Progenitor cell of endocrine pancreas (in vitro differentiated cells): ENCODE measurements around the gene BNIP3. TPM values are rescaled to one million over a fixed set of nuclear protein-coding genes. Genes with fewer than 3 reads are reported as not detected.

Experiments
- DNase-seq: peaks from one replicate; pipeline ENCODE4 v3.0.0; 2021; ENCODE audit warnings: low spot score; ENCODE audit not compliant: unreplicated experiment
- H3K27ac Mint-ChIP-seq: 2 replicates; pipeline ENCODE4 v1.8.0; 2021; ENCODE audit warnings: mild to moderate bottlenecking, moderate library complexity, mixed read lengths
- H3K27me3 Mint-ChIP-seq: 2 replicates; pipeline ENCODE4 v1.8.0; 2021; ENCODE audit warnings: mixed read lengths
- H3K36me3 Mint-ChIP-seq: 2 replicates; pipeline ENCODE4 v1.8.0; 2022; ENCODE audit warnings: mixed read lengths; ENCODE audit not compliant: insufficient read depth
- H3K4me1 Mint-ChIP-seq: 2 replicates; pipeline ENCODE4 v1.8.0; 2021; ENCODE audit warnings: low read depth, mixed read lengths
- H3K4me3 Mint-ChIP-seq: 2 replicates; pipeline ENCODE4 v1.8.0; 2021; ENCODE audit warnings: low read depth, mild to moderate bottlenecking, moderate library complexity, mixed read lengths
- H3K9me3 Mint-ChIP-seq: 2 replicates; pipeline ENCODE4 v1.8.0; 2021; ENCODE audit warnings: low read depth, mixed read lengths
- total RNA-seq: library from RNA; stranded (reverse); gene quantifications from 2 replicates; pipeline ENCODE4 v1.2.1, GENCODE V29; 2021
- TF ChIP-seq, protein P1 (sequence below): fragments of 200-600 bp; sonication (generic); IDR thresholded peaks from one replicate; pipeline ENCODE4 v1.5.0; 2021; ENCODE audit warnings: antibody characterized with exemption, mild to moderate bottlenecking; ENCODE audit not compliant: unreplicated experiment

The BNIP3 gene
- total RNA-seq, 1 donor from 2014 or later: 32.4 TPM

- H3K36me3 Mint-ChIP-seq: no peaks in the 10 kb centered on the region
These were observed 27.9 kb upstream of the BNIP3 start for GRCh38 chr10:132009575-132009974.

DNA sequence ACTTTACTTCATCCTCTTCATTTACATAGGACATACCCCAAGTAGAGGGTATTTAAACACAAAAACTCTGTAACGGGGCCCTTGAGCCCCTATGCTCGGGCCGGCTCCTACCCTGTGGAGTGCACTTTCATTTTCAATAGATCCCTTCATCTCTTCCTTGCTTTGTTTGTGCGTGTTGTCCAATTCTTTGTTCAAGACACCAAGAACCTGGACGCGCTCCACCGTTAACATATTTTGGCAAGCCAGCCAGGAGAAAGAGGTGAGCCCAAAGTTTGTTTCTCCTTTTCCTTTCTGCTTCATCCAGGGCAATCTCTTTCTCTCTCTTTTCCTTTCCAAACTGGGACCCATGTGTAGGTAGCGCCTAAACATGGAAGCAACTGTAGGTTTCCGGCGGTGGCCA lies 26.0 kb upstream of the BNIP3 start:
- TF ChIP-seq, protein P1, sequence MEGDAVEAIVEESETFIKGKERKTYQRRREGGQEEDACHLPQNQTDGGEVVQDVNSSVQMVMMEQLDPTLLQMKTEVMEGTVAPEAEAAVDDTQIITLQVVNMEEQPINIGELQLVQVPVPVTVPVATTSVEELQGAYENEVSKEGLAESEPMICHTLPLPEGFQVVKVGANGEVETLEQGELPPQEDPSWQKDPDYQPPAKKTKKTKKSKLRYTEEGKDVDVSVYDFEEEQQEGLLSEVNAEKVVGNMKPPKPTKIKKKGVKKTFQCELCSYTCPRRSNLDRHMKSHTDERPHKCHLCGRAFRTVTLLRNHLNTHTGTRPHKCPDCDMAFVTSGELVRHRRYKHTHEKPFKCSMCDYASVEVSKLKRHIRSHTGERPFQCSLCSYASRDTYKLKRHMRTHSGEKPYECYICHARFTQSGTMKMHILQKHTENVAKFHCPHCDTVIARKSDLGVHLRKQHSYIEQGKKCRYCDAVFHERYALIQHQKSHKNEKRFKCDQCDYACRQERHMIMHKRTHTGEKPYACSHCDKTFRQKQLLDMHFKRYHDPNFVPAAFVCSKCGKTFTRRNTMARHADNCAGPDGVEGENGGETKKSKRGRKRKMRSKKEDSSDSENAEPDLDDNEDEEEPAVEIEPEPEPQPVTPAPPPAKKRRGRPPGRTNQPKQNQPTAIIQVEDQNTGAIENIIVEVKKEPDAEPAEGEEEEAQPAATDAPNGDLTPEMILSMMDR: no peak
- Mint-ChIP-seq H3K4me1 (no peaks in the 10 kb centered on the region), H3K27me3 (peaks cover 30% of the 10 kb centered on the region), H3K9me3 (peaks cover 2% of the 10 kb centered on the region), H3K27ac (no peak overlapping the region), H3K36me3 (no peaks in the 10 kb centered on the region), H3K4me3 (no peak overlapping the region)
- no peak for DNase-seq

More at GRCh38 chr10:132009575-132009974, 27.9 kb upstream of the BNIP3 start:
- H3K27me3 Mint-ChIP-seq: peaks cover 28% of the 10 kb centered on the region
- no peak overlapping the region for H3K4me3 Mint-ChIP-seq
- H3K9me3 Mint-ChIP-seq: peaks cover 2% of the 10 kb centered on the region
- H3K27ac Mint-ChIP-seq: no peak overlapping the region
- no peaks in the 10 kb centered on the region for H3K4me1 Mint-ChIP-seq
- no peak for DNase-seq
- TF ChIP-seq, protein P1: no peak

GRCh38 chr10:132006966-132007365 lies 25.2 kb upstream of the BNIP3 start:
- H3K4me3 Mint-ChIP-seq: no peak overlapping the region
- no peaks in the 10 kb centered on the region for H3K36me3 Mint-ChIP-seq
- H3K9me3 Mint-ChIP-seq: peaks cover 2% of the 10 kb centered on the region
- no peak overlapping the region for H3K27ac Mint-ChIP-seq
- H3K4me1 Mint-ChIP-seq: no peaks in the 10 kb centered on the region
- no peak for DNase-seq
- TF ChIP-seq, protein P1: no peak
- peaks cover 38% of the 10 kb centered on the region for H3K27me3 Mint-ChIP-seq

DNA sequence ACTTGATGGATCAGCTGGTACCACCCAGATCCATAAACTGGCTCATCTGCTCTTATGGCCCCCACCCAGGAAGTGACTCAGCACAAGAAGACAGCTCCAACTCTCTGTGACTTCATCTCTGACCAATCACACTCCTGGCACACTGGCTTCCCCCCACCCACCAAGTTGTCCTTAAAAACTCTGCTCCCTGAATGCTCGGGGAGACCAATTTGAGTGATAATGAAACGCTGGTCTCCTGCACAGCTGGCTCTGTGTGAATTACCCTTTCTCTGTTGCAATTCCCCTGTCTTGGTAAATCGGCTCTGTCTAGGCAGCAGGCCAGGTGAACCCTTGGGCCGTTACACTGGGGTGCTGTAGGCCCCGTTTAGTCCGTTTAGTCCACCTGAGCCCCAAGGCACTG lies 23.4 kb upstream of the BNIP3 start:
- TF ChIP-seq, protein P1: no peak
- no peak for DNase-seq
- Mint-ChIP-seq H3K9me3 (peaks cover 2% of the 10 kb centered on the region), H3K4me3 (no peak overlapping the region), H3K27ac (no peak overlapping the region), H3K27me3 (peaks cover 38% of the 10 kb centered on the region), H3K4me1 (peaks cover 5% of the 10 kb centered on the region), H3K36me3 (no peaks in the 10 kb centered on the region)

DNA sequence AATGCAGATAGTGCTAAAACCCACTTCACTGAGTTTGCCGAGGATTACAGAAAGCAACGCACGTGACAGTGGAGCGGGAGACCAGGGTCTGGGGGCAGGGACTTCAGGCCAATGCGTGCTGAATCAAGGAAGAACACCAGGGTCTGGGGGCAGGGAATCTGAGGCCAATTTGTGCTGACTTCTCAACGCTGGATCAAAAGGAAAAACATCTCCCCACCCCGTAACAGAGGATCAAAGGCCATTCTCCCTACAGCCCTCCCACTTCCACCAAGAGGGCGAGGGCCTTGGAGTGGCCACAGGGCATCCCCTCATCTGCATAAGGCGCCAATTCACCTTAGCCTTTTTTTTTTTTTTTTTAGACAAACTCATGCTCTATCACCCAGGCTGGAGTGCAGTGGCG lies 22.3 kb upstream of the BNIP3 start:
- no peak for DNase-seq
- H3K27ac Mint-ChIP-seq: no peak overlapping the region
- H3K4me3 Mint-ChIP-seq: no peak overlapping the region
- peaks cover 29% of the 10 kb centered on the region for H3K27me3 Mint-ChIP-seq
- H3K4me1 Mint-ChIP-seq: peaks cover 5% of the 10 kb centered on the region
- TF ChIP-seq, protein P1: no peak
- peaks cover 2% of the 10 kb centered on the region for H3K9me3 Mint-ChIP-seq
- H3K36me3 Mint-ChIP-seq: no peaks in the 10 kb centered on the region
